ENCODE measurements around the gene LCP1.
"Not testable (repeated sequence)": the region's sequence is repeated elsewhere in the genome, so short reads cannot be mapped to it uniquely, and the experiment has no call there.

LCP1 gene

DNA sequence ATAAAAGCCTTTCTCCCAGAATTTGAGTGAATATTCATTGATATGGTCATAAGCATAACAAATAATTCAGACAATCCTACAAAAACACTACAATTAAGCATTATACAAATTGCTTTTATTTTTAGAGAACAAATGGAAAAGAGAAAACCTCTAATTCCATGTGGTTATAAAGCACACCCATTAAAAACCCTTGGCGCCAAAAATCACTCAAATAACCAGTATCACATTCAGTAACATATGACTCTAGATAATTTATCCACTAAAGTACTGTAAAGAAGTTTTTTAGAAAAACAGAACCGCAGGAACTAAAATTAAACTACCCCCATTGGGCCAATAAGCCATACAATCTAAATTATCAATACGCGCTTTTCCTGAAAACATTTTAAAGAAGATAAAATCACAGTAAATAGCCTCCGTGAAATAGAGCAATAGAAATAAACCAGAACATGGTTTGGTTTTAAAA lies 569 bp downstream of the LCP1 start:
- DNase-seq (ENCODE audit: low read depth): no peak

DNA sequence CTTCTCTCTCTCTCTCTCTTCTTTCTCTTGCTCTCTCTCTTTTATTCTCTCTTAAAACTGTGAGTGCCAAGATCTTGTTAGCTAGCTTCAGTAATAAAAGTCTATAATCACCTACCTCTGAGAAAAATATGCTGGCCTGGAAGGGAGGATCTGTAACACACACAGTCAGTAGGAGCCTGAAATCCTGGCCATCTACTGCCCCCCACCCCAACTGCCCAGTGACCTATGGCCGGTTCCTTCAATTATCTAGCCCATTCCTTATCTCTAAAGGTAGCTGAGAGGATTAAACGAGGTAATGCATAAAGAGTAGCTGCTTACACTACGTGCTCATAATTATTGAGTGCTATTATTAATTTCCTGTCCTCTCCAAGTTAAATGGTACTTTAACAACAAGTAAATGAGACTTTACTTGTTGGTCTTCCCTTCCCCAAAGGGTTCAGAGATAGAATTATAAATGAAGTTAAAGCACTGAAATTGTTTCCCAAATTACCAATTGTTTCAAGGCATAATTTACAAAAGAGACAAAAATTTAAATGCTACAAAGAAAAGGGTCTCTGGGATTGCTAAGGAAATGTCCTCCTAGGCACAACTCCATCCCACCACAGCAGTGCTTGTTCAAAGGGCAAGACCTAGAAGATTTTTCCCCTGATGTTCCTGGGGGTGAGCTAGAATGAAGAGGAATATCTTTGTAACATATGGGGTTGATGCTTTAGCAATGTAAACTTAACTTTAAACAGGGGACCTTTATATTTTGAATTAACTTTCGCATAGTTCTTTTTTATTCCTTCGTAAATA lies 1.8 kb downstream of the LCP1 start:
- DNase-seq (ENCODE audit: low read depth): no peak

DNA sequence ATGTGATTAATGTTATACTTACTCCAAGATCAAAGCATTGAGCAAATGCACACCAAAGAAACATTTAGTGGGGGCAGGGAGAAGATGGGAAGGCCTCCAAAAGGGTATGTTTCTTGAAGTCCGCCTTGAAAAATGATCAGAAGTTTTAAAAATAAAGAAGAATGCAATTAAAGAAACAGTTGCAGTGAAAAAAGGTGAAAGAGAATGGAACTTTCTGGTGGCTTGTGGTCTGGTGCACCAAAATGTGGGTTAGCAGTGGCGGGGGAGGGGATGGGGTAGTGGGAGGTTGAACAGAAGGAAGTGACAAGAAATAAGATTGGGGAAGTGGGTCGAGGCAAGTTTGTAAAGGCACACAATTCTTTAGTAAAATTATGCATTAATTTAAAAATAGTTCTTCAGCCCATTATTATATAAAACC lies 2.5 kb downstream of the LCP1 start:
- DNase-seq (ENCODE audit: low read depth): no peak

GRCh38 chr13:46178821-46179220 lies 3.2 kb downstream of the LCP1 start:
- DNase-seq (ENCODE audit: low read depth): no peak

DNA sequence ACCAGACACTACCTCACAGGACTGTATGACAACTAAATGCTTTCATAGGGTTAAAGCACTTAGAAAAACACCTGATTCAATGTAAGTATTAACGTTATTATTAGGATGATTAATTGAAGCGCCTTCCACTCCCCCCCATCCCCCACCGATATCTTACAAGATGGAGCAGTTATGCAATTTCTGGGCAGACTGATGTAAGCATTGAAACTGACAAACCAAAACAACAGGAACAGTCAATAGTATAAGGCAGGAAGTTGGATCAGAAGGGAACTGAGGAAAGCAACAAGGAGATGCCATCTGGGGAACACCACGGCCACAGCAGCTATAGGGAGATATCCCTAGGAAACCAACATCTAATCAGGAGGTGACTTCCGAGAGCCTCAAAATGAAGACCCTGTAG lies 3.8 kb downstream of the LCP1 start:
- no peak for DNase-seq (ENCODE audit: low read depth)

GRCh38 chr13:46176756-46177155 lies 5.2 kb downstream of the LCP1 start:
- no peak for DNase-seq (ENCODE audit: low read depth)

GRCh38 chr13:46173656-46174055 lies 8.3 kb downstream of the LCP1 start:
- DNase-seq (ENCODE audit: low read depth): no peak

GRCh38 chr13:46172531-46172991 lies 9.4 kb downstream of the LCP1 start:
- no peak for DNase-seq (ENCODE audit: low read depth)

GRCh38 chr13:46171739-46172138 lies 10.2 kb downstream of the LCP1 start:
- no peak for DNase-seq (ENCODE audit: low read depth)

- DNase-seq (ENCODE audit: low read depth): no peak
Measured at GRCh38 chr13:46171217-46171616, 10.8 kb downstream of the LCP1 start.

- no peak for DNase-seq (ENCODE audit: low read depth)
Measured at GRCh38 chr13:46170687-46171086, 11.3 kb downstream of the LCP1 start.

- no peak for DNase-seq (ENCODE audit: low read depth)
Measured at GRCh38 chr13:46170268-46170667, 11.7 kb downstream of the LCP1 start.

- DNase-seq (ENCODE audit: low read depth): no peak
Measured at GRCh38 chr13:46169758-46170157, 12.2 kb downstream of the LCP1 start.

- no peak for DNase-seq (ENCODE audit: low read depth)
Measured at GRCh38 chr13:46168783-46169182, 13.2 kb downstream of the LCP1 start.

DNA sequence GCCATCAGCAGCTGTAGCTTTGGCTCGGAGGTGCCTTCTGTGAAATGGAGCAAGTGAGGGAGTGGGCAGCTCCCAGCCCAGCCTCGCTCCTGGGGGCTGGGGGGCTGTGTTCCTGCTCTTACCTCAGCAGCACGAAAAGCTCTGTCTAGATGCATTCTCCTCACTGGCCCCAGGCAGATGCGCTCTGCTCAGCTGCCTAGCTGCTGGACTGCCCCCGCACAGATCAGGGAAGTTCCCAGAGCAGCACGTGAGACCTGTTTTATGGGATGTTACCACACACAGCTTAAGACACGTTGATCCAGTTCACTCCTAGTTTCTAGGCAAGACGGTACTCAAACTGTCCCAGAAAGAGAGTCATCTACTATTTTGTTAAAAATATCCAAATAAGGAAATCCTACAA lies 13.6 kb downstream of the LCP1 start:
- no peak for DNase-seq (ENCODE audit: low read depth)

GRCh38 chr13:46166947-46167610 lies 14.9 kb downstream of the LCP1 start:
- no peak for DNase-seq (ENCODE audit: low read depth)

DNA sequence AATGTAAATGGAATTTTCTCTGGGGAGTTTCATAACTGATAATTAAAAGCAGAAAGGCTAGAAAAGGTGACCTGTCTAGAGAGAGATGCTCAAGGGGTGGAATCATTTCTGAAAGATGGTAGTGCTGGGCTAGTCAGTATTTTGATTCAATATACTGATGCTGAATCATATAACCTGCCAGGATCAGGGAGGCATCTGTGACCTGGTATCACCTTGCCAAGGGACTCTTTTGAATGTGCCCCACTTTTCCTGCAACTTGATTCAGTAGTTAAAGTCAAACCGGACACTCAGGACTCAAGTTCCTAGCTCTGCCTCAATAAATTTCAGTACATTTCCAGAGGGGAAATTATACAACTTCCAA lies 15.8 kb downstream of the LCP1 start:
- no peak for DNase-seq (ENCODE audit: low read depth)

GRCh38 chr13:46165485-46166223 lies 16.3 kb downstream of the LCP1 start:
- no peak for DNase-seq (ENCODE audit: low read depth)

DNA sequence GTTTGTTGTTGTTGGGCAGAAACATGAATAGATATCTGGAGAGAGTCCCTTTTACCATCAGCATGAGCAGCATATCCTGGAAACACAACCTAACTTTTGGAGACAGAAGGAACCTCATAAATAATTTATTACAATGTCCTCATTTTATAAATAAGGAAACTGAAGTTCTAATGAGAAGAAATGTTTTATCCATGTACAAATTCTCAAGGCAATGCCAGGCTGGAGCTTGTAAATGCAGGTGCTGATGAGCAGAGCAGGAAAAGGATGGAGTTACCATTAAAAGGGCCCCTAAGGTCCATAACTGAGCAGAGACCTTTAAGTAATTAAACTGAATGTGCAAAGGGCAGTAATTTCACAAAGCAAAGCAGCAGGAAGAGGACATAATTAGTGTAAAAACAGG lies 17.3 kb downstream of the LCP1 start:
- no peak for DNase-seq (ENCODE audit: low read depth)

- DNase-seq (ENCODE audit: low read depth): not testable (repeated sequence)
Measured at GRCh38 chr13:46162741-46163140, 19.2 kb downstream of the LCP1 start.

- peak; percentile 1 for DNase-seq (ENCODE audit: low read depth)
Measured at GRCh38 chr13:46160471-46161066, 21.4 kb downstream of the LCP1 start.

GRCh38 chr13:46160065-46160464 lies 21.9 kb downstream of the LCP1 start:
- no peak for DNase-seq (ENCODE audit: low read depth)

All from GM04503 (cell line).